NT2/D1 (cell line): Measurements from ENCODE around the gene GSG1L.

ENCODE experiments used
- DNase-seq: peaks from one replicate; pipeline ENCODE4 v3.0.0-alpha.2; 2011; ENCODE audit warnings: low read depth, low spot score
- H3K27me3 ChIP-seq: 2 replicates; pipeline ENCODE4 v1.6.0; 2011; ENCODE audit warnings: mild to moderate bottlenecking; ENCODE audit not compliant: insufficient read length, insufficient read depth
- H3K36me3 ChIP-seq: 2 replicates; pipeline ENCODE4 v1.6.1; 2011; ENCODE audit warnings: mild to moderate bottlenecking, low read length, mixed read lengths; ENCODE audit not compliant: insufficient read depth, insufficient read length
- H3K4me1 ChIP-seq: 2 replicates; pipeline ENCODE4 v1.5.1; 2011; ENCODE audit not compliant: insufficient read depth, insufficient read length
- H3K4me3 ChIP-seq: 2 replicates; pipeline ENCODE4 v1.5.1; 2011; ENCODE audit warnings: low read depth; ENCODE audit not compliant: insufficient read length
- H3K9ac ChIP-seq: 2 replicates; pipeline ENCODE4 v1.6.0; 2011; ENCODE audit warnings: low read depth; ENCODE audit not compliant: insufficient read length
- H3K9me3 ChIP-seq: 2 replicates; pipeline ENCODE4 v1.5.1; 2011; ENCODE audit warnings: mild to moderate bottlenecking, low read length; ENCODE audit not compliant: insufficient read depth
- SUZ12 ChIP-seq: IDR thresholded peaks from 2 replicates; pipeline ENCODE4 v1.6.1; 2011; ENCODE audit not compliant: insufficient read length, insufficient read depth; ENCODE audit errors: extremely low read depth
- YY1 ChIP-seq: IDR thresholded peaks from 2 replicates; pipeline ENCODE4 v1.6.1; 2011; ENCODE audit not compliant: insufficient read length, insufficient read depth
- ZNF274 ChIP-seq: IDR thresholded peaks from 2 replicates; pipeline ENCODE4 v1.6.1; 2011; ENCODE audit warnings: mild to moderate bottlenecking, low read depth, low read length

GSG1L gene

DNA sequence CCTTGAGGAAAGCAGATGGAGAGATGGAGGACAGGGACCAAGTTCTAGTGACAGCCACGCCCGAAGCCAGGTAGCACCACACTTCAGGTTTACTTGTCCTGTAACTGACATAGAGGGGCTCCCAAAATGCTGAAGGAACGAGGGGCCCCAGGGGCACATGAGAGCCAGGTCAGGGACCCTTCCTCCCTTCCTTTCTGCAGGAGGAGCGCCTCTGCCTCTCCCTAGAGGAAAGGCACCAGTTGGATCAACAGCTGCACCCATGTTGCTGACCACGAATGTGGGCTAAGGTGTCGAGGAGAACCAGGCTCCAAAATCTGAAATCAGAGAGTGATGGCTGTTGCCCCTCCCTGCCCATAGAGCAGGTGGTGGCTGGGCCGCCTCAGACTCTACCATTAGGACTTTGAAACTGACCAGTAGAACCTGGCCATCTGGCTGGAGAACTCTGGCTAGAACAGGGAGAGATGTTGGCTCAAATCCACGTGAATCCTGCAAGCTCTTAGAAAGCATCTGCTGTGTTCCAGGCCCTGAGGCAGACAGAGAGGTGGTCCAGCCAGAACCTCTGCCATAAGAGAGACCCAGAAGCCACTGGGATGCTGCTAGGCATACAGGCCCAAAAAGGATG lies 294.8 kb downstream of the GSG1L start:
- no peak for TF ChIP-seq SUZ12
- no peak for TF ChIP-seq ZNF274
- no peak for TF ChIP-seq YY1
- H3K27me3 ChIP-seq, result no peaks in the 10 kb centered on the region
- H3K4me1 ChIP-seq, result peaks cover 21% of the 10 kb centered on the region
- peaks cover 9% of the 10 kb centered on the region for H3K36me3 ChIP-seq
- H3K9ac ChIP-seq, result no peak overlapping the region
- no peak for DNase-seq
- H3K9me3 ChIP-seq, result peaks cover 15% of the 10 kb centered on the region
- H3K4me3 ChIP-seq, result no peak overlapping the region

DNA sequence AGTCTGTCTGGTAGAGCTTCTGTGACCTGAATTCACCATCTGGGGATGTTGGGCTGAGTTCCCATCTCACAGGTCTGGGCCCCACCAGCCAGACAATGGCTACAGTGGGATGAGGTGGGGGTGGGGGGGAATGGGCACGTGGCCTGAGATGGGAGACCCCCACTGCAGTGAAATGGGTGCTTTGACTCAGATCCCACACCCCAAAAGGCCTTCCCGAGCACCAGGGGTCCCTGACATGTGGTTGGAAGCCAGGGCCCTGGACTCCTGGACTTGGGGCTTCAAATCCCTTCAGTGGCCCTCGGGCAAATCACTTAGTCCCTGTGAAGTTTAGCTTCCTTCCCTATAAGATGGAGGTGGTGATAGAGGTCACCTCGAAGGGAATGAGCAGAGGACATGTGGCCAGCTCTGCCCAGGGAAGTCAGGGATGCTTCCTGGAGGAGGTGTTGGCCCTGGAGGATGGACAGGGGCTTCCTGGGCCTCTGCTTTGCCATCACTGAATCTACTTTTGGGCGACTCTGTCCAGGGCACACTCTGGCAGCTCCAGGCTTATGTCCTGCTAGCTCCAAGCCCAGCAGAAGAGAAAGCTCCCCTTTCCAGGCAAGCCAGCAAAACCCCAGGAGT lies 295.4 kb downstream of the GSG1L start:
- H3K27me3 ChIP-seq, result no peaks in the 10 kb centered on the region
- H3K4me3 ChIP-seq, result no peak overlapping the region
- H3K9me3 ChIP-seq, result peaks cover 17% of the 10 kb centered on the region
- H3K4me1 ChIP-seq, result peaks cover 19% of the 10 kb centered on the region
- no peak for DNase-seq
- TF ChIP-seq YY1 (no peak), SUZ12 (no peak), ZNF274 (no peak)
- H3K9ac ChIP-seq, result no peak overlapping the region
- peaks cover 9% of the 10 kb centered on the region for H3K36me3 ChIP-seq

DNA sequence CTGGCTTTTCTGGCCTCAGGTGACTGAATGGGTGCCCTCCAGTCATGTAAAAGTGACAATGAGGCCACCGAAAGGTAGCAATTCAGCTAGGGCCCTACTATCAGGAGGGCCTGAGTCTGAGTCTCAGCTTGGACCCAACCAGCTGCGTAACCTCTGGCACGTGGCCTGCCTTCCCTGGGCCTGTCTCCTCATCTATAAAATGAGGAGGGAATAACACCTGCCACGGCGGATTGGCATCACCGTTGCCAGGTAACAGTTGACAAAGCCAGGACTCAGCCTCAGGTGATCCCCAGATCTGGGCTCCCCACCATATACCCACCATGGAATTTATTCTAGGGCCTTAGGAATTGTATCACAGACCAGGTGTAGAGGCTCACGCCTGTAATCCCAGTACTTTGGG lies 296.4 kb downstream of the GSG1L start:
- Histone ChIP-seq H3K4me3 (no peak overlapping the region), H3K4me1 (peaks cover 19% of the 10 kb centered on the region), H3K36me3 (peaks cover 8% of the 10 kb centered on the region), H3K27me3 (no peaks in the 10 kb centered on the region), H3K9me3 (peaks cover 17% of the 10 kb centered on the region), H3K9ac (no peak overlapping the region)
- DNase-seq, result no peak
- TF ChIP-seq ZNF274, result no peak
- no peak for TF ChIP-seq SUZ12
- no peak for TF ChIP-seq YY1

DNA sequence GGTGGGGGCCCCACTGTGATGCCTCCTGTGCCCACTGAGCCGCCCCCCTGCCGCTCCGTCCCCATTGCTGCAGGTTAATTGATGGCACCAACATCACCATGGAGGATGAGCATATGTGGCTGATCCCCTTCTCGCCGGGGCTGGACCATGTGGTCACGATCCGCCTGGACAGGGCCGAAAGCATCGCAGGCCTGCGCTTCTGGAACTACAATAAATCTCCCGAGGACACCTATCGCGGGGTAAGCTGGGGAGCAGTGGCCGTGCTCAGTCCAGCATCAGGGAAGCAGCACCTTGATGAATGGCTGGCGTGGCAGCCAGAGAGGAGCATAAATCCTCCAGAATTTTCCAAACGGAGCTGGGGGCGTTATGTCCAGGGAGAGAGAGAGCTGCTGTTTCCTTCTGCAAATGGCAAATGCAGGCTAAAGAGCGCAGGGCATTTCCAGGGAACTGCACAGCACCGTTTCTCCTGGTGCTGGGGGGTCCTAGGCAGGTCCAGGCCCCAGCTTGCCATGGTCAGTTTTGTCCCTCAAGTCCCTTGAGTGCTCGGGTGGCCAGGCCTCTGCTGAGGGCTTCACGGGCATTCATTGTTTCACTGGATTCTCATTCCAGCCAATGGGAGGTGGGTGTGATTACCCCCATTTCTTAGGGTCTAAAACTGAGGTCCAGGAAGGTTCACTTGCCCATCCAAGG lies 297.1 kb downstream of the GSG1L start:
- H3K9ac ChIP-seq, result no peak overlapping the region
- H3K9me3 ChIP-seq, result peaks cover 17% of the 10 kb centered on the region
- H3K4me1 ChIP-seq, result peaks cover 24% of the 10 kb centered on the region
- H3K36me3 ChIP-seq, result peaks cover 6% of the 10 kb centered on the region
- H3K4me3 ChIP-seq, result no peak overlapping the region
- TF ChIP-seq ZNF274 (no peak), SUZ12 (no peak), YY1 (no peak)
- no peaks in the 10 kb centered on the region for H3K27me3 ChIP-seq
- DNase-seq, result no peak

DNA sequence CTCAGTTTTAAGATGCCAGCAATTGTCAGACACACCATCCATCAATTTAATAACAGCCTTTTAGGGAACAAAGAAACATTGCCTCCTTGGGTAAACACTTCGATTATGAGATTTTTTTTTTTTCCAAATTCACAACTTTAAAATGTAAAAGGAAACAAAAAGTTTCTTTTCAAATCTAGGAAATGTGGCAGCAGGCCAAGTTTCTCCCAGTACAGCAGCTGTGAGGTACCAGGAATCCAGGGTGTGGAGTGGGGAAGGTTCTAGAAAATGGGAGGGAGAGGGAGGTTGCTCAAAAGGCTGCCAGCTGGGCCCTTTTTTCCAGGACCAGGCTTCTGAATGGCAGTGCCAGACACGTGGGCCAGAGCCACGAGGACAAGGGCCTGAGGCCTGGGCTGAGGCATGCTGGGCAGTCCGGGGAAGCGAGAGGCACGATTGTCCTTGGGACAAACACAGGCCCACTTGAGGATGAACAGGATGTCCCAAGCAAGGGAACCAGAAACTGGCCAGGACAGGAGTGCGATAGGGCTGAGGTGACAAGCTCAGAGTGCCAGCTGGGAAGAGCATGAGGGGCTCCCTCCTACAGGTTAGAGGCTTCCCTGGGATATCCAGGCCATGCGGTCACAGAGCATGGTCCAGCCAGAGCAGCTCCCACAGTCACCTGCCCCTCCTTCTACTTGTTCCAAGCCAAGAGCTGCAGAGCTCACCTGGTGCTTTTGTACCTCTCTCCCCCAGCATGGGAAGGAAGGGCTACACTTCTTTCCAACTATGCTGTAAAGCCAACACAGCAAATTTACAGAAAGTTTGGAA lies 298.4 kb downstream of the GSG1L start:
- DNase-seq, result no peak
- peaks cover 17% of the 10 kb centered on the region for H3K9me3 ChIP-seq
- H3K9ac ChIP-seq, result no peak overlapping the region
- no peak overlapping the region for H3K4me3 ChIP-seq
- TF ChIP-seq SUZ12 (no peak), ZNF274 (no peak), YY1 (no peak)
- peaks cover 6% of the 10 kb centered on the region for H3K36me3 ChIP-seq
- H3K27me3 ChIP-seq, result no peaks in the 10 kb centered on the region
- peaks cover 31% of the 10 kb centered on the region for H3K4me1 ChIP-seq

DNA sequence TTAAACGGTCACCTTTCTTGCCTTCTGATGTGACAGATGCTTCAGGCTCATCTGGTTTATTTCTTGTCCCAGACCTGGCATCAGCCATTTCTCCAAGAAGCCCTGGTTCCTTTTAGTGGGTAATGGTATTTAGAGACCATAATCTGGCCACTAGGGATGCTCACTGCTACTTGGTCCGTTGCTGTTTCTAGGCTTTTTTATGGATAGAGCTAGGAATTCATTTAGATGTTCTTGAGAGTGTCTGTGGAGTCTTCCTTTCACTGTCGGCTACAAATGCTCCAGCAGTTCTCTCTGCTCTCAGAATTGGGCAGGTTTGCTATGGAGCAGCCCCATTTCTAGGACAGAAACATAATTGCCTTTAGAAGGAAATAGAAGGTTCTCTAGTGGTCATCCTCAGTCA lies 299.1 kb downstream of the GSG1L start:
- Histone ChIP-seq H3K4me3 (no peak overlapping the region), H3K9ac (no peak overlapping the region), H3K36me3 (peaks cover 6% of the 10 kb centered on the region), H3K9me3 (peaks cover 17% of the 10 kb centered on the region), H3K4me1 (peaks cover 31% of the 10 kb centered on the region), H3K27me3 (no peaks in the 10 kb centered on the region)
- TF ChIP-seq SUZ12 (no peak), ZNF274 (no peak), YY1 (no peak)
- DNase-seq, result no peak
